ENCODE results near the gene PTPRR.
A peak's percentile ranks its signal among the peaks of the same experiment; 100 is the strongest.

The PTPRR gene

DNA sequence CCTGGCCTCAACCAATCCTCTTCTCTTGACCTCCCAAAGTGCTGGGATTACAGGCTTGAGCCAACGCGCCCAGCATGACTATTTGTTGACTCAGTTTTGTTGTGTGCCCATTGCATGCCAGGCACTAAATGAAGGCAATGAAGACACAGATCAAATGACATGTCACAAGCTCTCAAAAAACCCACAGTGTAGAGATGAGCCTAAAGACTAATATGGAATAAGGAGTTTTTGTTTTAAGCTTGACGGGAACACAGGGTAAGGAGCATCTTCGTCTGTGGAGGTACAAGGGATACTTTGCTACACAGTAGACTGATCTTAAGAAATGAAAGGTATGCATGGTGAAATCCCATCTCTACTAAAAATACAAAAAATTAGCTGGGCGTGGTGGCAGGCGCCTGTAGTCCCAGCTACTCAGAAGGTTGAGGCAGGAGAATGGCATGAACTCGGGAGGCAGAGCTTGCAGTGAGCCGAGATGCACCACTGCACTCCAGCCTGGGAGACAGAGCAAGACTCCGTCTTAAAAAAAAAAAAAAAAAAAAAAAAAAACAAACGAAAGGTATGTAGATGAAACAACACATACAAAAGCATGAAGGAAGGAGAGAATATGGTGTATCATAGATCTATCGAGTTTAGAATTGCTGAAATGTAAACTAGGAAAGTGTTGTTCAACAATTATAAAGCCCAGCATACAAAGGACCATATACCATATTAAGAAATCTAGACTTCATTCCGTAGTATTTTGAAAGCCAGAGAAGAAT, 161.2 kb downstream of the PTPRR start:
- TF ChIP-seq, protein P1, sequence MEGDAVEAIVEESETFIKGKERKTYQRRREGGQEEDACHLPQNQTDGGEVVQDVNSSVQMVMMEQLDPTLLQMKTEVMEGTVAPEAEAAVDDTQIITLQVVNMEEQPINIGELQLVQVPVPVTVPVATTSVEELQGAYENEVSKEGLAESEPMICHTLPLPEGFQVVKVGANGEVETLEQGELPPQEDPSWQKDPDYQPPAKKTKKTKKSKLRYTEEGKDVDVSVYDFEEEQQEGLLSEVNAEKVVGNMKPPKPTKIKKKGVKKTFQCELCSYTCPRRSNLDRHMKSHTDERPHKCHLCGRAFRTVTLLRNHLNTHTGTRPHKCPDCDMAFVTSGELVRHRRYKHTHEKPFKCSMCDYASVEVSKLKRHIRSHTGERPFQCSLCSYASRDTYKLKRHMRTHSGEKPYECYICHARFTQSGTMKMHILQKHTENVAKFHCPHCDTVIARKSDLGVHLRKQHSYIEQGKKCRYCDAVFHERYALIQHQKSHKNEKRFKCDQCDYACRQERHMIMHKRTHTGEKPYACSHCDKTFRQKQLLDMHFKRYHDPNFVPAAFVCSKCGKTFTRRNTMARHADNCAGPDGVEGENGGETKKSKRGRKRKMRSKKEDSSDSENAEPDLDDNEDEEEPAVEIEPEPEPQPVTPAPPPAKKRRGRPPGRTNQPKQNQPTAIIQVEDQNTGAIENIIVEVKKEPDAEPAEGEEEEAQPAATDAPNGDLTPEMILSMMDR (conservative IDR thresholded peaks at IDR 0.05): no peak
- no peak overlapping the region for H3K27ac ChIP-seq

DNA sequence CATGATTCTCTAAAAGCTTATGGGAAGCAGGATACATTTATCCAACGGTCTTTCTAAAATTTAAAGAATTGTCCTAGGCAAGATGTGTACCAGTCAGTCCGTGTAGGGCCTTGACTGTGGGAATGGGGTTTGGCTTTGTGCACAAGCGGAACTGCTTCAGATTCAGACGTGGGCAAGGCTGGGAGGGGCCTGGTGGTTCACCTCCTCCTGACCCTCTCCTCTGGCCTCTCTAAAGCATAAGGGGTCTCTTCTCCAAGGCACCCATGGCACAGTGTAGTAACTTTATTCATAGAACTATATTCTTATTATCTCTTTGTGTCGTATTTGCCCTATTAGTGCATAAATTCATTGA, 162.1 kb downstream of the PTPRR start:
- TF ChIP-seq, protein P1 (conservative IDR thresholded peaks at IDR 0.05): no peak
- H3K27ac ChIP-seq: no peak overlapping the region

DNA sequence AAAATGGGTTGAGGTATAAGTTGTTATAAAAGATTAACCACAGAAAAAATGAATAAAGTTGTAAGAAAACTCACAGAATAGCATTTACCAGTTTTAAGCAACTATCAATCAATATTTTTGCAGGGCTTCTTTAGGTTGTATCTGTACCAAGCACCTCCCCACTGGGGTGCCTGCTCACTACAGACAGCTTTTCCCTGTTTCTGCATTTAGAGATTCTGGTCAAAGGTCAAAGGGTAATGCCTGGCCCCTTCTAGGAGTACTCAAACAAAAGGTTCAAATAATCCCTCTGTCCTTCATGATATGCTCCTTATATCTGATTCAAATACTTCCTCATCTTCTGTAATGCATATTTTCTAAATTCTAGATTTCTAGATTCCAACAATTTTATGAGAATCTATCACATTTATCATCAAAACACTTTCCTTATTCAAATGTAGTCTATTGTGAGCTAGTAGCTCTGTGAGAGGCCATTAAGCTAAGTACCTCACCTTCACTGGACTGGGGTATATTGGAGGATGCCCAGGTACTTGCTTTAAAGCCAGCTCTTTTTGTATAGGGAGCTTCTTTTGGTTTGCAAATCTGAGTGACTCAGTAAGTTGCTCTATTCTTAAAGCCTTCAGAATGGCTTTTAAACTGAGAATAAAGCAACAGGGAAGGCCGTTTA, 162.6 kb downstream of the PTPRR start:
- H3K27ac ChIP-seq: no peak overlapping the region
- TF ChIP-seq, protein P1 (conservative IDR thresholded peaks at IDR 0.05): no peak

DNA sequence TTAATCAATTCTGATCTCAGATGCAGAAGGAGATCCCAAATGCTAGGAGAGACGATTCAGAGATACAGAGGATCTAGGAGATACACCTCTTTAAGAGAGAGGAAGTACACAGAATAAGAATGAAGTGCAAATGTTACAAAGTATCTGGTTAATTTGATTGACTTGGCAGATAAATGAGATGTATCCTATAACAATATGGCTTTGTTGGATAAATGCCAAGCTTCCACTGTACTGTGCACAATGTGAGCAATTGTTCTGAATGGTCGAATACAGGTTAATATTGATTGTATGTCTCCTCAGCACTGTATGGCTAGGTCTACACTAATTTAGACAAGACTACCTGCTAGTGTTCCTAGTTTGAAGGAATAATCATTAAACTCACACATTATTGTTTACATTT, 163.7 kb downstream of the PTPRR start:
- TF ChIP-seq, protein P1 (conservative IDR thresholded peaks at IDR 0.05): no peak

DNA sequence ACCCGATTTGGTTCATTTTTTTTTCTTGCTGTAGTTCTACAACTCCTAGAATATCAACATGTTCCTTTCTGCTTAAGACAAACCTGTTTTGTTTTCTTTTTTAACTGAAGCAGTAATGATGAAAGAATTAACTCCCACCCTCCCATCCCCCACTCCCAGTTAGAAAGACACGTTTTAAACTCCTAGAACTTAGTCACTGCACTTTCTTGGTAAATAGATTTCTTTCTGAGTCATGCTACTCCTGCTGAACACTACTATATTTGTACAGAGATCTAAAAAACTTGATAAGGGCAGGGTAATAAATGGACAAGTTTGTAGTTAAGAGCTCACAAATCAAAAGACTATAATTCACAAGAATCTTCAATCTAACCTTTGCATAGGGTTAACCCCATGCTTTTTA, 164.4 kb downstream of the PTPRR start:
- TF ChIP-seq, protein P1 (conservative IDR thresholded peaks at IDR 0.05): no peak
- peak overlapping the region; percentile 33; the same call in 1 of the 2 replicates for H3K27ac ChIP-seq

More for the DNA sequence above, 163.7 kb downstream of the PTPRR start:
- peak overlapping the region; percentile 33; the same call in 1 of the 2 replicates for H3K27ac ChIP-seq

DNA sequence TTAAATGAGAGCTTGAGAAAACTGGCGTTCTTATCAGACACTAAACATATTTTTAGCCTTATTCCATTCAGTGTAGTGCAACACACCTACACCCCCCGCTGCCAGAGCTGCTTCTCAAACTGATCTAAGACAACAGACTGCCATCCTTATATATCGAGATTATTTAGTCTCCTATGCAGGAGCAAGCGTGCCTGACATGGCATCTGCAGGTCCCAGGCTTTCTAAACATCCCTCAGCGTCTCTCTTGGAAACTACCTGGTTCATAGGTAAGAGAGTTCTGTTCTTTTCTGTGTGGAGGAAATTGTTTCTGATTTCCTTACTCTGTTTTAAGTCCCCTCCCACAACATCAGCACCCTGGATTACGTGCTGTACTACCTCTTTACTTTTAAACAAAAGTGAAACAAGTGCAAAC, 166.2 kb downstream of the PTPRR start:
- TF ChIP-seq, protein P1 (conservative IDR thresholded peaks at IDR 0.05): no peak
- H3K27ac ChIP-seq: peak overlapping the region; percentile 33

DNA sequence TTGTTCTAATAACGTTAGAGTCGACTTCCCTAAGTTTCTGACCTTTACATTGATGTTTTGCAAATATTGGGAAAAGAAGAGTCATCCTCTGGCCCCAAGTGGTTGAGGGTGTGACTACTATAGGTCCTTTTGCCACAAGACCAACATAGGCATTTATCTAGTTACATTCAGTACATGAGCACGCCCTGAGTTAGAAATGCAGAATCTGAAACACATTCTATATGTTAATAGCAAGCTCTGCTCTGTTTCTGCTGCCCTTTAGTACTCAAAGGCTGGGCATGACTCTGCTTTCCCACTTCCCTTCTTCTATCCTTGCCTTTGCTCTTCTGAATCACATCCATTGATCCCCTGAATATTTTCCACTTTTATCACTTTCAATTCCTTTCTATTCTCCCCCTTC, 168.2 kb downstream of the PTPRR start:
- TF ChIP-seq, protein P1 (conservative IDR thresholded peaks at IDR 0.05): no peak
- H3K27ac ChIP-seq: no peak overlapping the region
